MM.1S (cell line): Measurements from ENCODE around the gene METTL9.

Source experiments
- DNase-seq: peaks from one replicate; pipeline ENCODE4 v3.0.0-alpha.2; 2015
- H2AFZ ChIP-seq: fragments of 300-600 bp; sonication (generic); 2 replicates; pipeline ENCODE4 v1.6.0; 2016; ENCODE audit warnings: antibody characterized with exemption, low read length
- H3F3A ChIP-seq: fragments of 300-600 bp; sonication (generic); 2 replicates; pipeline ENCODE4 v1.6.1; 2016; ENCODE audit warnings: mild to moderate bottlenecking, antibody characterized with exemption, low read length, moderate library complexity, mixed read lengths; ENCODE audit not compliant: insufficient read depth
- H3K27ac ChIP-seq: fragments of 300-600 bp; sonication (generic); 2 replicates; pipeline ENCODE4 v1.5.1; 2016; ENCODE audit warnings: mild to moderate bottlenecking, low read length
- H3K27me3 ChIP-seq: fragments of 300-600 bp; sonication (generic); replicated peaks from 2 replicates; pipeline ENCODE4 v1.6.0; 2016; ENCODE audit warnings: low read length; ENCODE audit not compliant: insufficient read depth
- H3K36me3 ChIP-seq: fragments of 300-600 bp; sonication (generic); replicated peaks from 2 replicates; pipeline ENCODE4 v1.6.1; 2016; ENCODE audit warnings: mild to moderate bottlenecking, low read length, mixed read lengths; ENCODE audit not compliant: insufficient read depth
- H3K4me1 ChIP-seq: fragments of 300-600 bp; sonication (generic); 2 replicates; pipeline ENCODE4 v1.6.1; 2016; ENCODE audit warnings: low read length, mixed read lengths
- H3K4me2 ChIP-seq: fragments of 300-600 bp; sonication (generic); 2 replicates; pipeline ENCODE4 v1.6.0; 2016; ENCODE audit warnings: low read depth, low read length
- H3K4me3 ChIP-seq: fragments of 300-600 bp; sonication (generic); 2 replicates; pipeline ENCODE4 v1.5.1; 2016; ENCODE audit warnings: low read length, mixed read lengths
- H3K79me2 ChIP-seq: fragments of 300-600 bp; sonication (generic); 2 replicates; pipeline ENCODE4 v1.6.1; 2016; ENCODE audit warnings: mixed run types, low read length, mixed read lengths
- H3K9ac ChIP-seq: fragments of 300-600 bp; sonication (generic); 2 replicates; pipeline ENCODE4 v1.6.1; 2016; ENCODE audit warnings: low read length, mixed read lengths
- H3K9me2 ChIP-seq: fragments of 300-600 bp; sonication (generic); replicated peaks from 2 replicates; pipeline ENCODE4 v1.6.1; 2016; ENCODE audit warnings: mild to moderate bottlenecking, low read length, mixed read lengths; ENCODE audit not compliant: insufficient read depth
- H3K9me3 ChIP-seq: fragments of 300-600 bp; sonication (generic); replicated peaks from 2 replicates; pipeline ENCODE4 v1.6.1; 2016; ENCODE audit warnings: mild to moderate bottlenecking, low read length, mixed read lengths; ENCODE audit not compliant: insufficient read depth
- H4K20me1 ChIP-seq: fragments of 300-600 bp; sonication (generic); 2 replicates; pipeline ENCODE4 v1.6.1; 2016; ENCODE audit warnings: mild to moderate bottlenecking, low read length, moderate library complexity, mixed read lengths; ENCODE audit not compliant: insufficient read depth
- CTCF ChIP-seq: fragments of 300-600 bp; sonication (generic); IDR thresholded peaks from 2 replicates; pipeline ENCODE4 v1.5.1; 2016; ENCODE audit warnings: antibody characterized with exemption, low read length, mixed read lengths
- EZH2 ChIP-seq: fragments of 300-600 bp; sonication (generic); optimal IDR thresholded peaks from 2 replicates; pipeline ENCODE3; 2017; ENCODE audit warnings: low read depth, mild to moderate bottlenecking, antibody characterized with exemption, low read length, mixed read lengths
- EZH2phosphoT487 ChIP-seq: fragments of 300-600 bp; sonication (generic); IDR thresholded peaks from 2 replicates; pipeline ENCODE4 v1.6.1; 2018; ENCODE audit warnings: antibody characterized with exemption, low read length

The METTL9 gene

GRCh38 chr16:21653571-21653970, 54.2 kb downstream of the METTL9 start:
- no peak overlapping the region for H3K9ac ChIP-seq
- no peaks in the 10 kb centered on the region for H3K9me3 ChIP-seq
- H3K79me2 ChIP-seq, result no peaks in the 10 kb centered on the region
- no peak overlapping the region for H3K4me3 ChIP-seq
- H3K4me2 ChIP-seq, result no peak overlapping the region
- peaks cover 24% of the 10 kb centered on the region for H3K4me1 ChIP-seq
- TF ChIP-seq EZH2, result no peak
- no peak for TF ChIP-seq CTCF
- no peak for TF ChIP-seq EZH2phosphoT487
- peaks cover 20% of the 10 kb centered on the region for H3F3A ChIP-seq
- no peaks in the 10 kb centered on the region for H3K27me3 ChIP-seq
- no peaks in the 10 kb centered on the region for H4K20me1 ChIP-seq
- H3K9me2 ChIP-seq, result no peaks in the 10 kb centered on the region
- no peak overlapping the region for H3K27ac ChIP-seq
- no peaks in the 10 kb centered on the region for H3K36me3 ChIP-seq
- no peak overlapping the region for H2AFZ ChIP-seq
- DNase-seq, result no peak

- H3K27me3 ChIP-seq, result no peaks in the 10 kb centered on the region
- H3K36me3 ChIP-seq, result no peaks in the 10 kb centered on the region
- no peak for DNase-seq
- H3K4me1 ChIP-seq, result peaks cover 24% of the 10 kb centered on the region
- no peaks in the 10 kb centered on the region for H3K79me2 ChIP-seq
- H3K4me2 ChIP-seq, result no peak overlapping the region
- no peak overlapping the region for H3K9ac ChIP-seq
- no peak overlapping the region for H3K4me3 ChIP-seq
- H3K9me3 ChIP-seq, result no peaks in the 10 kb centered on the region
- H4K20me1 ChIP-seq, result no peaks in the 10 kb centered on the region
- H3K27ac ChIP-seq, result no peak overlapping the region
- H3F3A ChIP-seq, result peaks cover 20% of the 10 kb centered on the region
- H3K9me2 ChIP-seq, result no peaks in the 10 kb centered on the region
- no peak overlapping the region for H2AFZ ChIP-seq
- no peak for TF ChIP-seq EZH2phosphoT487
These were observed 55.1 kb downstream of the METTL9 start for GRCh38 chr16:21654466-21654865.

GRCh38 chr16:21654881-21655280, 55.5 kb downstream of the METTL9 start:
- H4K20me1 ChIP-seq, result no peaks in the 10 kb centered on the region
- H3K27ac ChIP-seq, result no peak overlapping the region
- no peaks in the 10 kb centered on the region for H3K36me3 ChIP-seq
- no peaks in the 10 kb centered on the region for H3K9me3 ChIP-seq
- peaks cover 20% of the 10 kb centered on the region for H3F3A ChIP-seq
- H3K27me3 ChIP-seq, result no peaks in the 10 kb centered on the region
- no peak for TF ChIP-seq EZH2
- TF ChIP-seq CTCF, result no peak
- TF ChIP-seq EZH2phosphoT487, result no peak
- H3K4me3 ChIP-seq, result no peak overlapping the region
- no peak overlapping the region for H3K4me2 ChIP-seq
- no peak for DNase-seq
- H2AFZ ChIP-seq, result no peak overlapping the region
- no peaks in the 10 kb centered on the region for H3K79me2 ChIP-seq
- no peak overlapping the region for H3K9ac ChIP-seq
- H3K4me1 ChIP-seq, result peaks cover 24% of the 10 kb centered on the region
- H3K9me2 ChIP-seq, result no peaks in the 10 kb centered on the region

GRCh38 chr16:21656795-21657768, 57.7 kb downstream of the METTL9 start:
- no peaks in the 10 kb centered on the region for H3K36me3 ChIP-seq
- TF ChIP-seq CTCF (peak; percentile 86), EZH2phosphoT487 (no peak)
- peak; percentile 71 for DNase-seq
- H3K27me3 ChIP-seq, result no peaks in the 10 kb centered on the region
- H3K79me2 ChIP-seq, result no peaks in the 10 kb centered on the region
- H3K4me1 ChIP-seq, result peaks cover 24% of the 10 kb centered on the region
- H3K4me3 ChIP-seq, result 0 out of 2 replicates have a peak overlapping the region, but pooled peaks have one; percentile 5
- H3K4me2 ChIP-seq, result peak overlapping the region; percentile 51
- no peak overlapping the region for H2AFZ ChIP-seq
- no peaks in the 10 kb centered on the region for H3K9me2 ChIP-seq
- no peaks in the 10 kb centered on the region for H3K9me3 ChIP-seq
- peaks cover 20% of the 10 kb centered on the region for H3F3A ChIP-seq
- no peaks in the 10 kb centered on the region for H4K20me1 ChIP-seq
- H3K27ac ChIP-seq, result peak overlapping the region; percentile 33; the same call in 1 of the 2 replicates
- H3K9ac ChIP-seq, result no peak overlapping the region
